ENCODE measurements around the gene SMARCD2. TPM values are rescaled to one million over a fixed set of nuclear protein-coding genes. Genes with fewer than 3 reads are reported as not detected.

The SMARCD2 gene
- total RNA-seq, 1 experiment from 2014 or later, result 69.0 TPM

DNA sequence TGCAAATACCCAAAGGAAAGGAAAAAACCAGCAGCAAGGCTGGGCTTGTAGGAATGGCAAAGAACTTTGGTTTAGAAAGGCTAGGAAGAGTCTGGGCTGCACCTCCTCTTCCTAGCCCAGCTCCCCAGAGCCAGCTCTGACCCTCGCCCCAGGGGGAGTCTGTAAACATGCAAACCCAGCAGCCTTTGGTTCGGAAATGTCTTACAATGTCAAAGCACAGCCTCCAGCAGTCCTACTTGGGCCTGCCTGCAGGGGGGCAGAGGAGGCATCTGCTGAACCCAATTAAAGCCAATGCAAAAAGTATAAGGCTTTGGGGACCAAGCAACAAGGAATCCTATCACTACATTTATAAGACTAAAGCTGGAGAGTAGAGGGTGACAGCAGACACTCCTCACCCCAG lies 10.0 kb downstream of the SMARCD2 start:
- DNase-seq (ENCODE audit: low read depth), result no peak

DNA sequence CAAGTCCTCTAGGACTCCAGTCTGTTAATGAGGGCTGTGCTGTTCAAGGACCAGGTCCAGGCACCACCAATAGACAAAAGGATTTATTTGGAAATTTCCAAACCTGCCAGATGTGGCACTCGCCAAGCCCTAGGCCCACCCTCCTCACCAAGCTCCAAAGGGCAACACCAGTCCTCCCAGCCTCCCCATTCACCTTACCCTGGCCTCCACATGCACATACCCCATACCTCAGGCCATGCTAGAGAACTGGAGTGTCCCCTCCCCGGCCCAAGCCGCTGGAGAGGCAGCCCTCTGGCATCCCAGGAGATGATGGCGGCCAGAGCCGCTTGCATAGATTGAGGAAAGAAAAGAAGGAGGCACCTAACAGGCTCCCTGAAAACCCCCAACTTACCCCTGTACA lies 10.5 kb downstream of the SMARCD2 start:
- DNase-seq (ENCODE audit: low read depth), result no peak

GRCh38 chr17:63831505-63831904 lies 11.0 kb downstream of the SMARCD2 start:
- DNase-seq (ENCODE audit: low read depth), result no peak

GRCh38 chr17:63830904-63831491 lies 11.5 kb downstream of the SMARCD2 start:
- DNase-seq (ENCODE audit: low read depth), result no peak

GRCh38 chr17:63830278-63830677 lies 12.2 kb downstream of the SMARCD2 start:
- DNase-seq (ENCODE audit: low read depth), result no peak

DNA sequence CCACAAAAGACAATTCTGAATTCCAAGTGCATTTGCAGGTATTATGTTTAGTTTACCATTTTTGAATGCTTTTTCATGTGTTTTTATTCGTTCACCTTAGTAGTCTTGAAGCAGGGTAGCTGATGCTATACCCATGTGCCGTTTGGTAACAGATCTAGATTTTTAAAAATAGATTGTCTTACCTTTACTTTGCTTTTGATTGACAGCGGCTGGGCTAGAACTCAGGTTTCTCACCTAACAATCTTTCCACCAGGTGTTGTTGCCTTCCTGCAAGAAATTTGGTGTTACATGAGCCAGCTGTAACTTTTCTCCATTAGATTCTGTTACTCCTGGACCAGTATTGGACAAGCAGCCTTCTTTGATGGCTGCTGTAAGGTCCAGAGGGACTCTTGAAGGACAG lies 13.5 kb downstream of the SMARCD2 start:
- no peak for DNase-seq (ENCODE audit: low read depth)

DNA sequence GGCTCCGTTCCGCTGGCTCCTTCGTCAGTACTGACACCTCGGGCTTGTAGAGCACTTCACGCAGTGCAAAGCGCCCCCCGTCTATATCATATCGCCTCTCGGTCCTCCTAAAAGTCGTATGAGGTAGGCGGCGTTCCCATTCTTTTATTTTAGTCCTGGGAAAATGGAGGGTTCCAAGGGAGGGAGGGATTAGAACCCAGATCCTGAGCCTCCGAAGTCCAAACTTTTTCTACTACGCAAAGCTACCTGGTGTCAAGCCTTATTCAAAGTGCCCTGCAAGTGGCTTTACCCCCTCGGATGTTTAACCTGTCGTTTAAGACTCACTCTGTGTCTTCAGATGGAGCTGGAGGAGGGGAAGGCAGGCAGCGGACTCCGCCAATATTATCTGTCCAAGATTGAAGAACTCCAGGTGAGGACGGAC lies 14.7 kb downstream of the SMARCD2 start:
- no peak for DNase-seq (ENCODE audit: low read depth)

DNA sequence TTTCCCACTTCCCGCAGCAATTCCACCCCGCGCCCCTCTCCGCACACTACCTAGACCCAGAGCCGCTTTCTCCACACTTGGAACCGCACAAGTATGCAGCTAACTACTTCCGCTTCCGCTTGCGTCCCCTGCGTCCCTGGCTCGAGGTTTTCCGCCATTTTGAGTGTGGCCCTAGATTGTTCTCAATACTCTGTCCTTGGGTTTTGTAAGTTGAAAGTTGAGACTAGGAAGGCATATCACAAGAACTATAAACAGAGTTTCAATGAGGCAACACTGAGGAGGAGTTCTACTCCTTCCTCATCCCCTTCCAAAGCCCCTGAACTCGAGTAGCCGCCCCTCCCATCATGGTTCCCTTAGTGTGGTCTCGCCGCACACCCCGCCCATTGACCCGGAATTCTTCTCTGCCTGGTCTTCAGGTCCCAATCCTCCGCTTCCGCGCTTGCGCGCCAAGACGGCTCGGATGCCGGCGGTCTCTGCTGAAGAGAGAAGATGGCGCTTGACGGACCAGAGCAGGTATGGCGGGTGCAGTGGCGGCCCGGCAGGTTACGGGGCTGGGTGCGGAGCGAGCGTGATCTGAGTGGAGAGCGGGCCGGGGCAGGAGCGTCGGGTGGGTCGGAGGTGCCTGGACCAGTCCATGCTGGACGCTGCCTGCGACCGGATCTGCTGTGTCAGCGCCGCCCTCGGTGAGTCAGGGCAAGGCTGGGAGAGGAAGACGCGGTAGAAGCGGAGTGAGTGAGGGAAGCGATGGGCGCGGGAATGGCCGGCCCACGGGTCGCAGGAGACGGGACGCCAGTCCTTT lies 15.3 kb downstream of the SMARCD2 start, which contains the start of the genes FTSJ3 and PSMC5:
Gene FTSJ3 (minus strand): TSS at position 662 of the 799 bp plus-strand sequence. CDS start 761 bp downstream, outside the sequence.
Gene PSMC5 (plus strand): TSS at position 430 of the 799 bp plus-strand sequence. CDS start 60 bp downstream, at position 490.
- peak; percentile 92 for DNase-seq (ENCODE audit: low read depth)

DNA sequence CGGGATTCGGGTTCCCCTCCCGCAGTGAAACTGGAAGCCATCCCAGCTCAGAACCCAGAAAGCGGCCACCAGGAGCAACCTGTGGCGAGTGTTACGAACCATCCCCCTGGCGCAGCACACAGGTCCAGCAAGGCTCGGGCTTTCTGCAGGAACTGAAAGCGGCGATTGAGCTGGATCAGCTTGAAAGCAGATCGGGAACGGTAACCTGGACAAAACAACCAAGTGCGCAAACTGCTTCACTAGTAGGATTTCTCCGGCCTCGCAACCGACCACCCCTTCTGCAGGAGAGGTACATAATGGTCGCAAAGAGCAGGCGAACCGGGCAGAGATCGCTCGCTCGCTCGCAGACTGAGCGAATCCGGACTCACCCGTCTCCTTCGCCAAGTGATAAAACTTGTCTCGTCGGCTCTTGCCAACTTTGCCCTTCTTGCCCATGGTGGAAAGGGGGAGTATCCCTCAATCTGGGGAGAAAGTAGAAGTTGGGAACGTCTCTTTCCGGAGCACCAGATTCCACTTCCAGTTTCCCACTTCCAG lies 15.9 kb downstream of the SMARCD2 start:
- DNase-seq (ENCODE audit: low read depth), result peak; percentile 12

DNA sequence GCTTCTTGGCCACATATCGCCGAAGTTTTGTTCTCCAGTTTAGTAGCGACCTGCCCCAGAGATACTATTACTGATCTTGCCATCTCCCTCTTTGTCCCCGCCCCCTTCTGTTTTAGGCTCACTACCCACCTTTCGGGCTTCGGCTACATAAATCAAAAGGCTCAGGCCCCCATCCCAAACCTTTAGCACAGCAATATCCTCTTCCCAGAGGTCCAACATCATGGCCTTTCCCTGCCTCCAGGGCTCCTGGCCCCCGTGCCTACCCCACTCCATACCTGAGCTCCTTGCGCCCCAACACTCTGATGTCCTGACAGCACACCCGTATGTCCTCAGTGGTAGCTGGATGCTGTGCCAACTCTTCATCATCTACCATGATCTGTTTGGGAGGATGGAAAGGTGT lies 18.1 kb downstream of the SMARCD2 start:
- no peak for DNase-seq (ENCODE audit: low read depth)

DNA sequence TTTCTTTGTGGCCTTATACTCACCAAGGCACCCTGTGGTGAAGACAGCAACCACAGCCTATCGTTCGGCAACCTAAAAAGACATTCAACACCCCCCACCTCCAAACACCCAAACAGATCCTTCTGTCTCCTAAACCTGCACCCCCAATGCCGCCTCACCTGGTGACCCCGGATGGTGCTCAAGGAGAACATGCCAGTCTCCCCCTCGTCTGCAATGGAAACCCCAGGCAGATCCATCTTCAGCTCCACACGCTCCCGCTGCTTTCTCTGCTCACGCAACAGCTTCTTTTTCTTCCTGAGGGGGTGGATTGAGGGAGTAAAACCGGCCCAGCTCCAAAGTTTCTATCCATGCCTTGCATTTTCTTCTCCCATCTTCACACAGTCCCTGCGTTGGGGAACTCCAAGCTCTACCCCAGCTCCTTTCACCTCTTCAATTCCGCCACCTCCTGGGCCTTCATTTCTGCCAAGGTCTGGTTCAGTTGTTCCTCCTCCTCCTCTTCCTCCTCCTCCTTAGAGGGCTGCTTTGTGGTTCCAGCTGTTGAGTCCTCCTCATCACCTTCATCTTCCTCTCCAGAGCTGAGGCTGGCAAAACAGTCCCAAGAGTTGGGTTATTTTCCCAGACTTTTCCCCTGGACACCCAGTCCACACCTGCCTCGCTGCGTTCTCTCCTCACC lies 18.7 kb downstream of the SMARCD2 start:
- DNase-seq (ENCODE audit: low read depth), result no peak

GRCh38 chr17:63822537-63822936 lies 19.9 kb downstream of the SMARCD2 start:
- no peak for DNase-seq (ENCODE audit: low read depth)

DNA sequence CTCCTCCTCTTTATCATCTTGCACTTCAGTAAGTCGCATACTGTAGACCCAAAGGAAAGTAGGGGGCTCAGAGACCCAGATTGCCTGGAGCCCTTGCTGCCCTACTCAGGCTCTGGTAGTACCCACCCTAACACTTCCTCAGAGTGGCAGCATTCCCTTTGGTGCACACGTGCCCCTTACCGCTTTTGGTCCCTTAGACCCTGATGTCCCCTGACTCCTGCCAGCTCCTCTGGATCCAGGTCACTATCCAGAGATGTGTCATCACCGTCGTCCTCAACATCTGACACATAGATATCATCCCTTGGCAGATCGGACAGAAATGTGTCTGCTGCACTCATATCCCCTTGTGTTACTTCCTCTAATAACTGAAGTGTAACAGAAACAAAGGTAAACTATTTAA lies 20.7 kb downstream of the SMARCD2 start:
- DNase-seq (ENCODE audit: low read depth), result no peak

DNA sequence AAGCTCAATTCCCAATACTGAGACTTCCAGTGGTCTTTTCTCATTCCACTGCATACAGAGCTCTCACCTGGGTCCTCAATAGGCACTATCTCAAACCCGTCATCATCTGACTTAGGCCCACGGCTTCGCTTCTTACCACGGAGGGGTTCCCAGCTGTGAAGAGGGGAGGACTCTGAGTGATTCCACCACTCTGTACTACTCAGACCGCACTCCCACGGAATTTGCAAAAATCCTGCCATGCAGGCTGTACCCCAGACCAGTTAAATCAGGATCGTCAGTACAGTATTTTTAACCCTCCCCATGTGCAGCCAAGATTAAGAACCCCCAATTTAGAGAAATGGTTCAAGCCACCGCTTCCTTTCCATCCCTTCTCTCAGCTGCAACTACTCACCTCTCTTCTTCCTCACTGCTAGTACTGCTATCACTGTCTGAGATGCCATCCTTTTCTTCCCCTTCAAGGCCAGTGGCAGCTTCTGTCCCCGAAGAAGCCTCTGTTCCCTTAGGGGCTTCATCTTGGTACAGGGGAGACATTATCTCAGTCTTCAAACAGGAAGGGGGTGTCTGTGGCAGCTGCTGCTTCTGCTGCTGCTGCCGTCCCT lies 21.4 kb downstream of the SMARCD2 start:
- no peak for DNase-seq (ENCODE audit: low read depth)

- no peak for DNase-seq (ENCODE audit: low read depth)
These were observed 22.6 kb downstream of the SMARCD2 start for GRCh38 chr17:63819585-63820537.

DNA sequence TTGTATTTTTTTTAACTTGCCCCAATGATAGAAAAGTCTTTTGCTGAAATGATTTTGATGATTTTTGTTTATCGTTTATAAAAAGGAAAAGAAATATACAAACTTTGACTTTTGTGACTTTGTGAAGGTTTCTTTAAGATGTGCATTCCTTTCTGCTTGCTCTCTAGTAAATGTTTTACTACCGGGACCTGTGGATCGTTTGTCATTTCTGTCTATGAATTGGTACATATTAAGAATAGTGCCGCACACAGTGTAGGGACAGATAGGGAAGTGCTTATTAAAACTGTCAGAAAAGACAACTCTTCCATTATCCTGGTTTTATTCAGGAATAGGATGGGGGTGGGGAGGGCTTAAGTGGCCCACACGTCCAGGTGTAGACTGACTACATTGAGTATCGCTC lies 23.4 kb downstream of the SMARCD2 start:
- DNase-seq (ENCODE audit: low read depth), result no peak

DNA sequence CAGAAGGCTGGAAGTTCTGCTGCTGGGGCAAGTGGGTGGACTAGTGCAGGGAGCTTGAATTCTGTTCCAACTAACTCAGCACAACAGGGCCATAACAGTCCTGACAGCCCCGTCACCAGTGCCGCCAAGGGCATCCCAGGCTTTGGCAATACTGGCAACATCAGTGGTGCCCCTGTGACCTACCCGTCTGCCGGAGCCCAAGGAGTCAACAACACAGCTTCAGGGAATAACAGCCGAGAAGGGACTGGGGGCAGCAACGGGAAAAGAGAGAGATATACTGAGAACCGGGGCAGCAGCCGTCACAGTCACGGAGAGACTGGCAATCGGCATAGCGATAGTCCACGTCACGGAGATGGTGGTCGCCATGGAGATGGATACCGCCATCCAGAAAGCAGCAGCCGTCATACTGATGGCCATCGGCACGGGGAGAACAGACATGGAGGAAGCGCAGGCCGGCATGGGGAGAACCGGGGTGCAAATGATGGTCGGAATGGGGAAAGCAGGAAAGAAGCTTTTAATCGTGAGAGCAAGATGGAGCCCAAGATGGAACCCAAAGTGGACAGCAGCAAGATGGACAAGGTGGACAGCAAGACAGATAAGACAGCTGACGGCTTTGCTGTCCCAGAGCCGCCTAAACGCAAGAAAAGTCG lies 24.6 kb downstream of the SMARCD2 start:
- no peak for DNase-seq (ENCODE audit: low read depth)

DNA sequence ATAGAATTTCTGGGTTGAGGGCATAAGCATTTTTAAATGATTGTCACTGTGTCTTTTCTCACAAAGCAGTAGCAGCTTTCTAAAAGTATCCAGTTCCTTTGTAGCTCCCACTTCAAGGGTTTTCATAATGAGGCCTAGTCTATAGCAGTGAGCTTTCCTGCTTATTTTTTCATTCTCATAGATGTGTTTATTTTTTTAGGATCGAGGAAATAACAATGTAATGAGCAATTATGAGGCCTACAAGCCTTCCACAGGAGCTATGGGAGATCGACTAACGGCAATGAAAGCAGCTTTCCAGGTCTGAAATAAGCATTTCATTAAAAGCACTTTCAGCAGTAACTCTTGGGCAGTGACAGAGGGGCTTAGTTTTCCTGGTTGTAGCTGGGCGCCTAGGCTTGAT lies 25.8 kb downstream of the SMARCD2 start:
- no peak for DNase-seq (ENCODE audit: low read depth)

DNA sequence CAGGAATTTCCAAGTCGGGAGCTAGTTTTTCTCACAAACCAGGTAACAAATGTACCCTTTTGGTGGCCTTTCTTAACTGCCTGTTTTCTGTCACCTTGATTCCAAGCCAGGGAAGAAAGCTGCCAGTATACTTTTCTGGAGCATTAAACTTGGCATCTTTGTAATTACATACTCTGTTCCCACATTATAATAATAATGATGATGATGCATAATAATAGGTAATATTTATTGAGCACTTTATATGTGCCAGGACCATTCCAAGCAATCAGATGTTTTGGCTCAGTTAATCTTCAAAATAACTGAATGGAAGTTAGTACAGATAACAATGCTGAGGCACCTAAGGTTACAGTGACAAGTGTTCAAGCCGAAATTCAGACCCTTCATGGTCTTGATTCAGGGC lies 26.4 kb downstream of the SMARCD2 start:
- DNase-seq (ENCODE audit: low read depth), result no peak

DNA sequence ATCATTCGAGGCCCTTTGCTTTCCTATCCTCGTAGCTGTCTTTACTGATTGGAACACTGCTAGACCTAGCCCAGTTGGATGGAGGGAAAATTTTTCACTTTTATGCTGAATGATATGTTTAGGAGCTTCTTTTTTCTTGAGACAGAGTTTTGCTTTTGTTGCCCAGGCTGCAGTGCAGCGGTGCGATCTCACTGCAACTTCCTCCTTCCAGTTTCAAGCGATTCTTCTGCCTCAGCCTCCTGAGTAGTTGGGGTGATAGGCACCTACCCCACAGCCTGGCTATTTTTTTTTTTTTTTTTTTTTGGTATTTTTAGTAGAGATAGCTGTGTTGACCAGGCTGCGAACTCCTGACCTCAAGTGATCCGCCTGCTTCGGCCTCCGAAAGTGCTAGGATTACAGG lies 32.5 kb downstream of the SMARCD2 start:
- no peak for DNase-seq (ENCODE audit: low read depth)
